ENCODE results near the gene KBTBD12.
"Not testable (repeated sequence)": the region's sequence is repeated elsewhere in the genome, so short reads cannot be mapped to it uniquely, and the experiment has no call there.

KBTBD12 gene

GRCh38 chr3:127915115-127915936 is at the start of gene KBTBD12:
Gene KBTBD12, plus strand, starts transcription at chr3:127915232. Its CDS starts 7,830 bp downstream, at chr3:127923062.
- DNase-seq = no peak

- peak; percentile 37 for DNase-seq
Observed at GRCh38 chr3:127865941-127866340, 49.1 kb upstream of the KBTBD12 start.

GRCh38 chr3:127867412-127867811 is 47.6 kb upstream of the KBTBD12 start:
- DNase-seq = no peak

GRCh38 chr3:127867986-127868385 is 47.0 kb upstream of the KBTBD12 start:
- DNase-seq = peak; percentile 19

- DNase-seq = no peak
Observed at GRCh38 chr3:127870156-127870555, 44.9 kb upstream of the KBTBD12 start.

GRCh38 chr3:127874097-127874496 is 40.9 kb upstream of the KBTBD12 start:
- not testable (repeated sequence) for DNase-seq

GRCh38 chr3:127881586-127881985 is 33.4 kb upstream of the KBTBD12 start:
- DNase-seq = no peak

- no peak for DNase-seq
Observed at GRCh38 chr3:127884041-127884440, 31.0 kb upstream of the KBTBD12 start.

- DNase-seq = no peak
Observed at GRCh38 chr3:127886231-127886955, 28.6 kb upstream of the KBTBD12 start.

GRCh38 chr3:127886956-127887231 is 28.1 kb upstream of the KBTBD12 start:
- no peak for DNase-seq

- peak; percentile 54 for DNase-seq
Observed at GRCh38 chr3:127887321-127887720, 27.7 kb upstream of the KBTBD12 start.

GRCh38 chr3:127888156-127888555 is 26.9 kb upstream of the KBTBD12 start:
- no peak for DNase-seq

GRCh38 chr3:127888564-127889107 is 26.4 kb upstream of the KBTBD12 start:
- DNase-seq = peak; percentile 19

GRCh38 chr3:127889461-127889863 is 25.6 kb upstream of the KBTBD12 start:
- peak; percentile 43 for DNase-seq

GRCh38 chr3:127889976-127890650 is 24.9 kb upstream of the KBTBD12 start:
- DNase-seq = no peak

- not testable (repeated sequence) for DNase-seq
Observed at GRCh38 chr3:127890651-127891290, 24.3 kb upstream of the KBTBD12 start.

- peak; percentile 59 for DNase-seq
Observed at GRCh38 chr3:127894481-127894880, 20.6 kb upstream of the KBTBD12 start.

- no peak for DNase-seq
Observed at GRCh38 chr3:127899200-127899599, 15.8 kb upstream of the KBTBD12 start.

GRCh38 chr3:127899766-127900165 is 15.3 kb upstream of the KBTBD12 start:
- peak; percentile 48 for DNase-seq

GRCh38 chr3:127900536-127900935 is 14.5 kb upstream of the KBTBD12 start:
- DNase-seq = no peak

GRCh38 chr3:127902486-127902885 is 12.5 kb upstream of the KBTBD12 start:
- DNase-seq = no peak

- DNase-seq = no peak
Observed at GRCh38 chr3:127903611-127904375, 11.2 kb upstream of the KBTBD12 start.

All from suppressor macrophage treated with lipopolysaccharide for 4 hours (primary cell).